Measurements from ENCODE around the gene HOXD4.

The HOXD4 gene

GRCh38 chr2:176139661-176140512 lies 11.5 kb upstream of the HOXD4 start:
- DNase-seq (ENCODE audit: low read depth in 1 of 2, low spot score in 1 of 2) = no peak

- DNase-seq (ENCODE audit: low read depth in 1 of 2, low spot score in 1 of 2) = no peak
These were observed 10.6 kb upstream of the HOXD4 start for GRCh38 chr2:176140513-176141317.

- no peak for DNase-seq (ENCODE audit: low read depth in 1 of 2, low spot score in 1 of 2)
These were observed 9.1 kb upstream of the HOXD4 start for GRCh38 chr2:176142281-176142680.

DNA sequence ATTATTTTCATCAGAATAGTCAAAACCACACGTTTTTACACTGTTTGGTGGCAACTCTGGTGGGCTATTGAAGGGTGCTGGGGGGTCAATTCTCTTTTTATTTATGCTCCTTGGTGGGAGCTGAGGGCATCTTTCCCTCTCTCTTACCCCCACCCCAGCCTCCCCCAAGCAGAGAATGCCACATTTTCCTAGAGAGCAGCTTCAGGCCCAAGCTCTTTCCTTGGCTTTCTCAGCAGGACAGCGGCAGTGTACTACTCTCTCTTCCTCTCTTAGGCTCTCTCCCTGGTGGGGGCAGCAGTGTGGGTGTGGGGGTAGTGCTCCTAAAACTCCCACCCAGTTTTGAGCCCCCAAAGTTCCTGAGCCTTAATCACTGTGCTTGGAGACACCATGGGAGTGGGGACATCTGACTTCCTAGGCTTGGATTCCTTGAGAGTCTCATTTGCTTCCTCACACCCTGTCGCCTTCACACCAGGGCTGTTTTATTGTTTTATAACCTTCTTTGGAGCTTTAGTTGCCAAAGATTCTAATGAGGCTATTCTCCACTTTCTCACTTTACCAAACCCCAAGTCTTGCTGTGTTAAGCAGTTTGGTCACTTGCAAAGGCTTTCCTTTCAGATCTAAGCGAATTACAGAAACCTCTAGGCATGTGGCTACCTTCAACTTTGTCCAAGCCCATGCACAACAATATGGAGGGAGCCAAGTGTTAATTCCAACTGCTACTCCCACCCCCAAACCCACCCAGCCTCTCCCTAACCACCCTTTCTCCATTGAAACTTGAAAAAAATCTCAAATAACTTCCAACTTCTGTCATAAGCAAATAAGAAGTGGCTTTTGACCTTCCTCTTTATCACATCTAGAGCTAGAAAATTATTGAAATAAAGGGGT lies 6.0 kb upstream of the HOXD4 start:
- no peak for DNase-seq (ENCODE audit: low read depth in 1 of 2, low spot score in 1 of 2)

GRCh38 chr2:176146101-176146500 lies 5.2 kb upstream of the HOXD4 start:
- DNase-seq (ENCODE audit: low read depth in 1 of 2, low spot score in 1 of 2) = no peak

DNA sequence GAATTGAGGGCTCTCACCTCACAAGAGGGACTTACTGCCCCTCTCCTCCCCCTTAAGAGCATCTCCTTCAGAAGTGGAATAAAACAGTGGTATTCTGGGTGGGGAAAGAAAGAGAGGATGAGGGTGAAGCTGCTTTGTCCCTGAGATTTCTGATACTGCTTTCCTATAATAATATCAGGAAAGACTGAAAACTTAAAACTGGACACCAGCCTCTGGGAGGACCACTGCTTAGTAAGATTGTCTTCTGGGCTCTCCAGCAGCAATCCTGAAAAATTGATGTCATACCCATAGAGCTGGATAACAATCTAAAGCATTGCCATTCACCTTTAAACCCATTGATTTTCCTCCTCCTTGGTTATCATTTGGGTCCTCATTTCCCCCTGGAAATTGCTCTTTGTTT lies 4.7 kb upstream of the HOXD4 start:
- no peak for DNase-seq (ENCODE audit: low read depth in 1 of 2, low spot score in 1 of 2)

DNA sequence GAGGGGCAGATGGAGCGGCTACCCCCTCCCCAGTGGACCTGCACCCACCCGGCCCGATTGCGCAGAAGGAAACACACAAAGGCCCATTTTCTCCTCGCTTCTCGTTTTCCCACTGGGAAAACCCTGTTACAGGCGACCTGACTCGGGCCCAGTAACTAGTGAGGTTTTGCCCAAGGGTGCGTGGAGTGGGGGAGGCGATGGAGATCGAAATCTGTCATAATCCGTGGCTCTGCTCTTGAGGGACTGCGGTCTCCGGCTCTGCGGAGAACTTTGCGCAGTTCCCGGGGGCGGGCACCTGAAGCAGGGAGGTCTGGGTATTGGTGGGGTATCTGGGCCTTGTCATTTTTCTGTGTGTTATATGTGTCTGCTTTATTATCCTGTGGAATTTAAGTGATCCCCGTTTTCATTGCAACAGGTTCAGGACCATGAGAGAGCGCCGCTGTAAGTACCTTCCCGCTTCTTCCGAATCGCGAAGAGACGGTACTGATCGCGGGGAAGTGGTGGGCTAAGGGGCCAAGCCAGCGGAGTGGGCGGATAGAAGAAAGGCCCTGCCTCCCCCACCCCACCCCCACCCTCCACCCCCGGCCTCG lies 4.0 kb upstream of the HOXD4 start:
- DNase-seq (ENCODE audit: low read depth in 1 of 2, low spot score in 1 of 2) = no peak

DNA sequence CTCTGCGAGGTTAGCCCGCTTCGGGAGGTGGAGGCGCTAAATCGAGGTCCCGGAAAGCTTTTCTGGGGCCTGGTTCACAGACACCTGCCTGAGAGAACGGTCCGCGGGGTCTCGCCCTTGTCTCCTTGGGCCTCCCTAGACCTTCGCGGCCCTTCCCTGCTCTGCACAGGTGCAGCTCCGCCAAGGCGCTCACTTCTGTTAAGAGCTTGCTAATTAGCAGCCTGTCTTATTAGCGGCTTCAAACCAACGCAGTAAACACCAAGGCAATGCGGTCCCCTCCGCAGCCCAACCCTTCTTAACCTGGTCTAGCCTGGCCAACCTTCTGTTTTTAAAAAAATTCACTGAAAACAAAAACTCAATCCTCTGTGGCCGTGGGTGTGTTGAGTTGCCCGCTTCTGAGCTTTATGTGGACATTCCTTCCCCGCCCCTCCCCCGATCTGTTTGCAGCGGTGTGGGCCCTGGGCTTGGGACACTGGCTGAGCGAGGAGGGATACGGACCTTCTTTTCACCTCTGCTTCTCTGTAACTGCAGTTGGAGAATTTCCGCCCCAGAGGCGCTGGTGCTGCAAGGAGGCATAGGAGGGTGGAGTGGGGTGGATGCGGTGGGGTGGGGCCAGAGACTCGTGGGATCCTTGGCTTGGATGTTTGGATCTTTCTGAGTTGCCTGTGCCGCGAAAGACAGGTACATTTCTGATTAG lies 3.4 kb upstream of the HOXD4 start:
- no peak for DNase-seq (ENCODE audit: low read depth in 1 of 2, low spot score in 1 of 2)

DNA sequence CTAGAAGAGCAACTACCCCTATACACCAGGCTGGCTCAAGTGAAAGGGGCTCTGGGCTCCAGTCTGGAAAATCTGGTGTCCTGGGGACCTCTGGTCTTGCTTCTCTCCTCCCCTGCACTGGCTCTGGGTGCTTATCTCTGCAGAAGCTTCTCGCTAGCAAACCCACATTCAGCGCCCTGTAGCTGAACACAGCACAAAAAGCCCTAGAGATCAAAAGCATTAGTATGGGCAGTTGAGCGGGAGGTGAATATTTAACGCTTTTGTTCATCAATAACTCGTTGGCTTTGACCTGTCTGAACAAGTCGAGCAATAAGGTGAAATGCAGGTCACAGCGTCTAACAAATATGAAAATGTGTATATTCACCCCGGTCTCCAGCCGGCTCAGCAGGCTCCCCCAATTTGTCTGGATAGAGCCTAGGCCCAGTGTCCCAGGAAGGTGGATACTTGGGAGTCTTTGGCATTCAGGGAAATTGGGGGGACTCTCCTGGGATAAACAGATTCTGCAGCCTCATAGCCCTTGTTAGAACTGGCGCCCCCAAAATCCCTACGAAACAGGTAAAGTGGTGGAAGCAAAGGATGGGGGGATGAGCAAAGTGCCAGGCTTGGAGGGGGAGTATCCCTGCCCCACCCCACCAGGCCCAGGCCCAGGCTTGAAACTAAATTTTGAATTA lies 2.5 kb upstream of the HOXD4 start:
- DNase-seq (ENCODE audit: low read depth in 1 of 2, low spot score in 1 of 2) = no peak

DNA sequence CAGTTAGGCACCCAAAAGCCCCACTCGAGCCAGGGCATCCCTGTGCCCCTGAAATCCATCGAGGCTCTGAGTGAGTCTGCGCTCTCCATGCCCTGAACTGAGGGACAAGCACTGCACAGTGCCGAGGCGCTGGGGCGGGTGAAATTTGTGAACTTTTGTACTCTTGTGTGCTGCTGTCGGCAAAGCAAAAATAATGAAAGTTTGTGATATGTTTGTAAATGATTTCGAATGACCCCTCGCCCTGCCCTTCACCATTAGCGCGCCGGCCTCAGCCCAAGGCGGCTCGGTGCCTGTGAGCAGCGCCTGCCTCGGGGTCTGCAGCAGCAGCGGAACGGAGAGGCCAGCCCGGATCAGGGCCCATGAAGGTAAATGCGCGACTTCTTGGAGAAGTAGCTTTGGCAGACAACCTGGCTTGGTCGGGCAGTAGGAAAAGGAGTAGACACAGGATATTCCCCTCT lies 1.8 kb upstream of the HOXD4 start:
- no peak for DNase-seq (ENCODE audit: low read depth in 1 of 2, low spot score in 1 of 2)

DNA sequence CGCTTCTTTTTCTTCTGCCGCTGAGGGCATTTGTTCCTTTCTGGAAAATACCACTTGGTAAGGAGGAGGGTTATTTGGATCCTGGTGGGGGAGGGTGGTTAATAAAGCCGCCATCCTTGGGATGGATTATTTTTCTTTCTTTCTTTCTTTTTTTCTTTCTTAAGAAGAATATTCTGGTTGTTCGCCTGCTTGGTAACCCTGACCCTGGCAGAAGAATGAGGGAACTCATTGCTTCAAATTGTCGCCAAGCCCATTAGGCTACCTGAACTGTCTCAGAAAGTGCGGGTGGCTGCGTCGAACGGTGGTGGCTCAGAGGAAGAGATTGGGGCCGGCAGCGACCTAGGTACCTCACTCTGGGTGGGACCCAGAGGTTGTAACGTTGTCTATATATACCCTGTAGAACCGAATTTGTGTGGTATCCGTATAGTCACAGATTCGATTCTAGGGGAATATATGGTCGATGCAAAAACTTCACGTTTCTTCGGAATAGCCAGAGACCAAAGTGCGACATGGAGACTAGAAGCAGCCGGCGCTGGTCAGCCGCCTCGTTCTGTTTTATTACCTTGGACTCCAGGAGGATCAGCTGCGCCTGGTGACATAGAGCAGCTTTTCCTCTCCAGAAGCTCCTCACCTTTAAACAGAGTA lies 1.3 kb upstream of the HOXD4 start:
- no peak for DNase-seq (ENCODE audit: low read depth in 1 of 2, low spot score in 1 of 2)

DNA sequence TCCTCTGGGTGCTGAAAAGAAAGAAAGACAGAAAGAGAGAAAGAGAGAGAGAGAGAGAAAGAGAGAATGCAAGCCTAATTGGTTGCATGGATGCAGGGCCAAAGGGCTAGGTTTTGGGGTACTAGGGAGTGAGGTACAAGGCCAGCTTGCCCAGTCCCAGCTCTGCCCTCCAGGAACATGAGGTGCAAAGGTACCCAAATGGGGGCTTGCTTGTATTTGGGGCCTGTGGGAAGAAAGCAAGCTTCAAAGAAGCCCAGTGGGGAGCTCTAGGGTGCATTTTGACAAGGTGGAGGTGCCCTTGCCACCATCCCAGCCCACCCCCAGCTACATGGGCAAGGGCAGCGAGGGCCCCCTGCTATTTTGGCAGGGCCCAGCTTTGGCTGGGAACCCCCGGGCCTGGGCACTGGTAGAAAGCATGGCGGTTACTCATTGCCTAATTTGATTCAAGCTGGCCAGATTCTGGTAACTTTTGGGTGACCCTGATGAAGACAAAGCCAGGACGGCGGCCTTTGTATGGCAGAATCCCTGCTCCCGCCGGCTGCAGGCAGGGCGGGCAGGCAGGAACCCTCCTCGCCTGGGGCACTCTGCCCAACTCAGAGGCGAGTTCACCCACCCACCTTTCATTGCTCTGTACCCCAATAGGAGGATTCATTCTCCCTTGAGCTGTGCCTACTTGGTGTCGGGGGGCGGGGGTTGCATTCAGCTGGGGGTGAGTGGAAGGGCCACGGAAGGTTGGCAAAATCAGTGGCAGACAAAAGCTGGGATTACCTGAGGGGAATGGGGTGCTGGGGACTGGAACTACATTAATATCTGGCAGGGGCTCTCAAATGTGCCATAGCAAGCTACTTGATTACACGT lies 537 bp upstream of the HOXD4 start:
- DNase-seq (ENCODE audit: low read depth in 1 of 2, low spot score in 1 of 2) = no peak

DNA sequence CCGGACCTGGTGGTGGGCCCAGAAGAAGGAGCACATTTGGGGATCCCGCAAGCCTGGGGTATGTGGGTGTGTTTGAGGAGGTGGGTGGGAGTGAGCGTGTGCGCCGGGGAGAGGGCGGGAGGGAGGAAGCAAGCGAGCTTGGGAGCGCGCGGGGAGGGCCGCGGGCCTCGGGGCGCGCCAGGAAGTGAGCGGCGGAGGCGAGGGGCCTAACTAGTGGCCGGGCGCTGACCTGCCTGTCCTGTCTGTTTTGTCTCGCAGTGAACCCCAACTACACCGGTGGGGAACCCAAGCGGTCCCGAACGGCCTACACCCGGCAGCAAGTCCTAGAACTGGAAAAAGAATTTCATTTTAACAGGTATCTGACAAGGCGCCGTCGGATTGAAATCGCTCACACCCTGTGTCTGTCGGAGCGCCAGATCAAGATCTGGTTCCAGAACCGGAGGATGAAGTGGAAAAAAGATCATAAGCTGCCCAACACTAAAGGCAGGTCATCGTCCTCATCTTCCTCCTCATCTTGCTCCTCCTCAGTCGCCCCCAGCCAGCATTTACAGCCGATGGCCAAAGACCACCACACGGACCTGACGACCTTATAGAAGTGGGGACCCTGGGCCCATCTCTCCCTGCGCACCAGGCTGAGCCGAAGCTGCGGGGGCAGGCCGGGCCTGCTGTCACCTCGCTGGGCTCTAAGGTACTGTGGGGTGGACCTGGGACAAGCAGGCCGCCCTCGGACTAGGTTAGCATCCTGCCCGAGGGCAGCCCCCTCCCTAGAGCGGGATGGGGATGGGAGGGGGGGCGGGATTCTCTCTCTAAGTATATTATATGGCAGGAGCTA lies 1.2 kb downstream of the HOXD4 start:
- no peak for DNase-seq (ENCODE audit: low read depth in 1 of 2, low spot score in 1 of 2)

DNA sequence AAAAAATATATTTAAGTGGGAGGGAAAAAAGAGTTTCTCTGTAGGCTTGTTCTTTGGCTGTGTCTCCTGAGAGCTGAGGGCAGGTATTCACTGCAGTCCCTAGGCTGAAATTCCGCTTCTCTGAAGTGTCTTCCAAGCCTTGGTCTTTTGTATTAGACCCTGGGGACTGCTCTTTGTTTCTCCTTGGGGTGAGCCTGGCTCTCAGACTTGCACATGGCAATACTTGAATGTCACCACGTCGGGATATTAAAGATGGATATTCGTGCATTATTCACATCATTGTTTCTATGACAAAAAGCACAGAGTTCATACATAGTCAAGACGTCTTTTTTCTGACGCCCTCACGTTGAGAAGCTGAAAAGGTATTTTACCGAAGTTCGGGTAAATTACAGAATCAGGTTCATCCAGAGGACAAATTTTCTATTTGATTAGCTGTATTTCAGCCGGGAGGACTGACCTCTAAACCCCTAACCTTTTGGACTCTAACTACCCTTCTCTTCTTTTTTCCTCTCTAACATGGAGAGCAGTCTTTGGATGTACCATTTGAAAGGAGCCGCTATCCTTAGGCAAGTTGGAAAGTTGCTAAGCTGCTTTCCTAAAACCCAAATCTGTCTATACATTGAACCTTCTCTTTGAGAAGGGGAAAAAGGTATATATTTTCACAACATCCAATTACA lies 3.4 kb downstream of the HOXD4 start:
- no peak for DNase-seq (ENCODE audit: low read depth in 1 of 2, low spot score in 1 of 2)

DNA sequence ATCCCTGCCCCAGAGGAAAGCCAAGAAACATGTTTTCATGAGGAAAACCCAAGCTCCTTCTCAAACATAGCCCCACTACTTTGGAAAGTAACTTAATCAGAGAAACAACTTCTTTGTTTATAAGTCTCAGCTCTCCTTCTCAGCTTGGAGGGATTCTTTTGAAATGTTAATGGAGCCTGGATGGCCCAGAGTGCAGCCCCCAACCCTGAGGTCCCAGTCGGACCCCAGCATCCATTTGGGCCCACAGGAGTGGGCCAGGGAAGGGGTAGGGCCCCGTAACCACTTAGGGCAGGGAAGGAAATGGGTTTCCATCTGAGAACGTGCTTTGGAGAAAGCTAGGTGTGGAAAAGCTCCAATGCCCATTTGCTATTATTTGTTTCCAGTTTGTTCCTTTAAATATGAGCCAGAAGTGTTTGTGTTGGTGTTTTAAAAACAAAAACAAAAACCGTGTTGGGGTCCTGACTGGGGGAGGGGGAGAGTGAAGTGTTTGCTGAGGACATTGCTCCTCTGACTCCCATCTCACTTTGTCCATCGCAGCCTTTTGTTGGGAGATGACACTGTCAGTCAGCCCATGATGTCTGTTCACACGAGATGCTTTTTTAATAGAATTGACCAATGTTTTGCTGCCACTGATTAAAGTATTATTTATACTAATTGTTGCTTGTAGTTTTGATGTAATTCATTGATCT lies 4.2 kb downstream of the HOXD4 start:
- no peak for DNase-seq (ENCODE audit: low read depth in 1 of 2, low spot score in 1 of 2)

DNA sequence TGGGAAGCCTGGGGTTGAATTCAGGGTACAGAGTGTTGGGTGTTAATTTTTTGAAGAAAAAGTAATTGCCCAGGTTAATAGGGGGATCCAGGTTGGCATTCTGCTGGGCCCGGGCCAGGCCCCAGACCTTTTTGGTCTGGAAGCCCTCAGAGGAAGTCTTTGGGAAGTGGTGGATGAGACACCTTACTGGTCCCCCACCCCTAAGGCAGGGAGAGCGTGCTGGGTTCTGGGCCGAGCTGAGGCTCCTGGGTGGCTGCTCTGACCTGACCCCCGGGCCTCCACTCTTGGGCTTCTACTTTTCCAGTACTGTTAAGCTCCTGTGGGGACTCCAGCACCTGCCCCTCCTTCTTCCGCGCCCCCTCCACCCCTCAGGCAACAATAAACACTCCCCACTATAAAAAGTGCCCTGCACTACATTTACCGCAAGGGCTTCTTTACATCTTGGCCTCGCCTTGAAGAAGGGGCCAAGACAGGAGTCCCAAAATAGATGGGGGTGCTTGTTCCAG lies 5.0 kb downstream of the HOXD4 start:
- DNase-seq (ENCODE audit: low read depth in 1 of 2, low spot score in 1 of 2) = no peak
